Activated CD4-positive, CD25-positive, alpha-beta regulatory T cell treated with anti-CD3 and anti-CD28 coated beads, Interleukin-2, amount 50 U/mL, for 16 hours (primary cell): ENCODE measurements around the gene ETV6.

Experiments
- DNase-seq: peaks from one replicate; pipeline ENCODE4 v3.0.0-alpha.2; 2020; ENCODE audit warnings: low read depth, low spot score

The ETV6 gene

DNA sequence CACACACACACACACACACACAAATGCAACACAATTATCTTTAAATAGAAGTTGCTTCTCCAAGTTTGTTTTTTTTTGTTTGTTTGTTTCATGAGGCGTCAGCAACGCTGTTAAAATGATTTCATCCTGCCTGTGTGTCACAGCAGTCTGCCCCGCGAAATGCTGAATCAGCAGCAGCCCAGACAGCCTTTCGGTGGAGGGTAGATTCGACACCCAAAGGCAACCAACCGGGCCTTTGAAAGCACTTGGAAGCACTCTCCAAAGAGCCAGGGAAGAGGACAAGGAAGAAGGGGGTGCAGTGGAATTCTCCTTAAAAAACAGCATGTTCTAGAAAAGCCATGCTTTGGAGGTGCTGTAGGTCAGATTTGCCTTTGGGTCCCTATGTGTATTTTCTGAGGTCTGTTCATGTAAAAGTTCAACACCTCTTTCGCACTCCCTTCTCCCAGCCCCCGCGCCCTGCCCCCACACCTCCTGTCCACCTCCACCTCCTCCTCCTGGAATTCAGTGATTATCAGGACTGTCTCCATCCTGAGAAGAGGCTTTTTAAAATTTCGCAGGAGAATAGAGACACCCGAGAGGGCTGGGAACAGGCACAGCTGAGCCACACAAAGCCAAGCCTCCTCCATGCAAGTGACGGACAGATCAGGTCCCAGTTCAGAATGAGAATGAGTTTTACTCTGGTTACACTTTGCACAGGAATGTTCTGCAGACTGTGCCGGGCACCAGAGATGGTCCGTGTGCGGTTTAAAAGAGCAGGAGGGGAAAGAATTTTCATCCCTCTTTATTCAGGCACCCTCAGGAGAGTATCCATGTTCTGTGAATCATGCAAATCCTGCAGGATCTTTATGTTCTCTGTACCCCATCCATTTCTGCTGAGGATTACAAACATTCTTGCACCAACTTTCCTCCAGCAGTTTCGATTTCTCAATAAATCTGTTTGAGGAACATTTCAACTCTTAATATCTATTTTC lies 177.9 kb downstream of the ETV6 start:
- DNase-seq, result no peak

- DNase-seq, result no peak
These were observed 180.3 kb downstream of the ETV6 start for GRCh38 chr12:11829764-11830194.

DNA sequence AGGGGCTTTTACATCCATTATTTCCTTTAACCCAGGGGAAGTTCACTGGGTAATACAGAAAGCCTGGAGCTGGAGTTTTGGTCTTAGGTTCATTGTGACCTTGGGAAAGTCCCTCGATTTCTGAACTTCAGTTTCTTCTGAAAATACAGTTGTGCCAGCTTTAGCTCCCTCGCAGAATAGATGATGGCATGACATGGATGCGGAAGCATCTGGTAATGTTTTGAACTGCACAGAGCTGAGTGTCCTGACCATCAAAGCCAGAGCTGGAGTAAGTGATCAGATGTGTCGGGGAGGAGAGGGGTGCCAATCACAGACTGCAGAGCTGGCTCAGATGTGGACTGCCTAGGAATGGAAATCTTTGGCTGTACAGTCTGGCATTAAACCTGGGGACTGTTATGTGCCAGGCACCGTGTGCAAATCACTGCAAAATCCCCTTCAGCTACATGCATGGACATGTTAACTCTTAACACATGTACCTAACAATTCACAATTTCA lies 180.9 kb downstream of the ETV6 start:
- DNase-seq, result no peak

GRCh38 chr12:11832093-11832492 lies 182.6 kb downstream of the ETV6 start:
- no peak for DNase-seq

- DNase-seq, result no peak
These were observed 183.9 kb downstream of the ETV6 start for GRCh38 chr12:11833174-11833895.

- no peak for DNase-seq
These were observed 184.8 kb downstream of the ETV6 start for GRCh38 chr12:11834104-11834812.

GRCh38 chr12:11834931-11835330 lies 185.5 kb downstream of the ETV6 start:
- no peak for DNase-seq

- DNase-seq, result no peak
These were observed 187.0 kb downstream of the ETV6 start for GRCh38 chr12:11836282-11837151.

DNA sequence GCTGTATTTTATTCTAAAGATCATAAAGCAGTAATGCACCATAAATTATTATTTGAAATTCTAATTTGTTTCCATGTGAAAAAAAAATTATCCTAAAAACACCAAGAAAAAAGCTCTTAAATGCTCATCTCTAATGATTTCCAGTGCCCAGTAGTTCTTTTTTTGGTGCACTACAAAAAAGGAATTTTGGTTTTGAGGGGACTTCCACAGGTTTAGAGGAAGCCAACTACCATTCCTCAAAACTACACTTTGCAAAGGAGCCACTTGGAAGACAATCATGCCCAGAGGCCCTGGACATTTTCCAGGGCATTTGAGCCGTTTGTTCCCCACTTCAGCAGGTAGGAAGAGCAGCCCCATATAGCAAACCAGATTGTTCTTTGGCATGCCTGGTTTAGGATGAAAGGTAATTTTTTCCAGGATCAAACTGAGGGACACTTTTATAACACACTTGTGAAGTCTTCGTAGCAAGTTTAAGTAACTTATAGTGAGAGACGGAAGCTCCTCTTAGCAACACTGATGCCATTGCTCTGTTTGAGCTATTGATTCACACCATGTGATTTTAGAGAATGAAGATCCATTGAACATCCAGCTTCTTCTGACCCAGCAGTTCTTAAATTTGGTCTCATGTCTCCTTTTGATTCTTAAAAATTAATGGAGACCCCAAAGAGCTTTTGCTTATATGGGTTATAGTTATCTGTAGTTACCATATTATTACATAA lies 187.9 kb downstream of the ETV6 start:
- no peak for DNase-seq

GRCh38 chr12:11838403-11838802 lies 188.9 kb downstream of the ETV6 start:
- DNase-seq, result no peak

DNA sequence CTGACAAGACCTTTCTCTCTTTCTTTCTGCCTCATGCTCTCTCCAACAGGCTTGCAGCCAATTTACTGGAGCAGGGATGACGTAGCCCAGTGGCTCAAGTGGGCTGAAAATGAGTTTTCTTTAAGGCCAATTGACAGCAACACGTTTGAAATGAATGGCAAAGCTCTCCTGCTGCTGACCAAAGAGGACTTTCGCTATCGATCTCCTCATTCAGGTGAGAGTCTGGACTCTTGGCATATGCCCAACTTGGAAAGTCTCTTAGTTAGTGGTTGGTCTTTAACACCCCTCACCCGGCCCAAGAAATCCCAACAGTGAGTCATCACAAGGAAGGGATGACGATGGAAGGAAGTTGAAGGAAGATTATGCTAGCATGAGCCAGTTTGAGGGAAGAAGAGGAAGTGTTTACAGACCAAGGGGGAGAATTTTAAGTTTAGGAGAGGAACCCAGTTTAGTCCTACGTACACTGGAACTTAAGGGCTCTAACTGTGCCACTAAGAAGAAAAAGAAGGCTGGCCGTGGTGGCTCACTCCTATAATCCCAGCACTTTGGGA lies 189.7 kb downstream of the ETV6 start:
- no peak for DNase-seq

GRCh38 chr12:11840366-11840765 lies 190.9 kb downstream of the ETV6 start:
- DNase-seq, result no peak

GRCh38 chr12:11846488-11846887 lies 197.0 kb downstream of the ETV6 start:
- DNase-seq, result no peak

DNA sequence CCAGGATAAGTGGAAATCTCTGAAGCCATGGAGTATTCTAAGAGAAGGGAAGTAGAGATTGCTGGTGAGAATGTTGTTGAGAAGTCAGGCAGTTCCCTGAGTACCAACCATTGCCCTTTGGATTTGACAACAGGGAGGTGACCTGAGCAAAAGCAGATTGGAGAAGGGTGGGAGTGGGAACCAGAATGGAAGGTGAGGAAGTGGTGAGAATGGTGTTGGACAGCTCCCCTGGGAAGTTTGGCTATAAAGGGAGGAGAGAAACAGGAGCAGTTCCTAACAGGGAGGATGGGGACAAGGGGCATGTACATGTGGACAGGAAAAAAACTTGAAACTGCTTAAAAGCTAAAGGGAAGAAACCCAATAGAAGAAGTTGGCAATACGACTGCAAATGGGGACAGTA lies 198.1 kb downstream of the ETV6 start:
- no peak for DNase-seq

DNA sequence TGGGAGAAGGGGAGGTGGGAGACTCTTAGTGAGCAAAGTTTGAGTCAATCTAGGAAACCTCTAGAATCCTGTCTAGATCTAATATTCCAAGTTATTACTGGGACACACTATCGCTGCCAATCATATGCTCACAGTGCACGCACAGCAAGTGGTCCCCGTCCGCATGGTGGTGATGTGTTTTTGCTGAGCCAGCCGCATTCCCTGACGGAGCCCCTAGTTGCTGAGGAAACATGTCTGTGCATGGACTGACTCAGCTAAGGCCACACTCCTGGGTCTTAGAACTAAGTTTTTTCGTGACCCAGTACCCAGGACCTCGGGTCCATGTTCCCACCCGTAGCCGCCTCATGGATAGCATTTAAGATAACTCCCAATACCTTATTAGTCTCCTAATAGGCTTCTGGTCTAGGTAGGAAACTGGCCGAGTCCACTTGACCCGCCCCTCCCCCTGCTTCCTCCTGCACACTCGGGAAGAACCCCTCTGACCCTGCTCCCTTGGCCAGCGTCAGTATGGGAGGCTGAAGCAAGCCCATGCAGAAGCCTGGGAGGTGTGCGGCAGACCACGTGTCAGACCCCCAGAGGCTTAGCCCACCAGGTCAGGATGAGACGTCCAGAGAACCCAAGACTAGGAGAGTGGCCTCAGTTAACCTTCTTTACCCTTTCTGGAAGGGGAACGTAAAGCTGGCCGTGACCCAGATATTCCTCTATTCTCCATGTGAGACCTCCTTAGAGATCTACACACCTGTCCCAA lies 200.5 kb downstream of the ETV6 start:
- no peak for DNase-seq

DNA sequence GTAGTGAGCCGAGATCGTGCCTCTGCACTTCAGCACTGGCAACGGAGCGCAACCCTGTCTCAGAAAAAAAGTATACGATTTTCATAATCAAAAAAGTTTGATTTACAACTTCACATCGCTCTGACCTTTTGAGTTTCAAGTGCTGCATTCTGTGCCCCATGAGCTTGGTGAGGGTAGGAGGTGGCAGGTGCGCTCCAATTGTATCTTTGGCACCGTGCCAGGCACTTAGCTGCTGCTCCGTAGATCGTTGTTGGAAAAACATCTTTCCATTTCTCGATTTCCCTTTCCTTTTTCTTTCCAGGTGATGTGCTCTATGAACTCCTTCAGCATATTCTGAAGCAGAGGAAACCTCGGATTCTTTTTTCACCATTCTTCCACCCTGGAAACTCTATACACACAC lies 203.7 kb downstream of the ETV6 start:
- DNase-seq, result no peak

DNA sequence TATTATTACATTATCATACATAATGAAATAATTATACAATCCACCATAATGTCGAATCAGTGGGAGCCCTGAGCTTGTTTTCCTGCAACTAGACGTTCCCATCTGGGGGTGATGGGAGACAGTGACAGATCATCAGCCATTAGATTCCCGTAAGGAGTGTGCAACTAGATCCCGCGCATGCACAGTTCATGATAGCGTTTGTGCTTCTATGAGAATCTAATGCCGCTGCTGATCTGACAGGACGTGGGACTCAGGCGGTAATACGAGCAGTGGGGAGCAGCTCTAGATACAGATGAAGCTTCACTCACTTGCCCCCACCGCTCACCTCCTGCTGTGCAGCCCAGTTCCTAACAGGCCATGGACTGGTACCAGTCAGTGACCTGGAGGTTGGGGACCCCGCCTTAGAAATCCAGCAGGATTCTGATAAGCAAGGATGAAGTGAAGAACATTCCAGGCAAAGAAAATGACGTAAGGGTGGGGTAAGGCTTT lies 204.6 kb downstream of the ETV6 start:
- no peak for DNase-seq

DNA sequence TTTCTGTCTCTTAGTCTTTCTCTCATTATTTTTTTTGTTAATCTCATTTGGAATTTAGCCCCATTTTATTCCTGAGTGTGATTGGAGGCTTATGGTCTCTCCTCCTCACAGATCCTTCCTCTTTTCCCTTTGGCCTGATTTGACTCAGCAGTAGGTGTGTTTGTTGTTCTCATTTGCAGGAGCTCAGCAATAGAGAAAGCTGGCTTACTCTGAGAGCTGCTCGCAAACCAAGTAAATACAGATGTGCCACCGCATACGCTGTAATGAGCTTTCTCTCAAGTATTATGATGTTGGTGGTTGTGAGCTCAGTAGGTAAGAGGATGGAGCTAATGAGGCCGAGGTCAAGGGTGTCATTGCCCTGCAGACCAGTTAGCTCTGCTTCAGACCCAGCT lies 206.5 kb downstream of the ETV6 start:
- DNase-seq, result no peak

DNA sequence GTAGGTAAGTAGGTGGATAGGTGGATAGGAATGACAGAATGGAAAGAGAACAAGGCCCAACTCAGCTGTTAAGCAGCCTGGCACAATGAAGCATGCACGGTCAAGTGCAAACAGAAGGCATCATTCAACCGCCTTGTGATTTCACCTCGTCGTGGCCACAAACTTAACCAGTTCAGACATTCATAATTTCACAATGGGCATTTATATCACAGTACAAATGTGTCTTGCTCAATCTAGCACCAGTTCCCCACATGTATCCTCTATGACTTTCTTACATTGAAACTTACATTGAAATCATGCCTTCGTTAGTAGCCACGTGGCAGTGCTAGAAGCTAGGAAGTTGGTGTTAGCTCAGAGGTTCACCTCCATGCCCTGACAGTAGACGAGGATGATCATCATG lies 207.5 kb downstream of the ETV6 start:
- no peak for DNase-seq
